GM23248 (cell line): ENCODE data around the gene ATP8B3. TPM values are rescaled to one million over a fixed set of nuclear protein-coding genes. Genes with fewer than 3 reads are reported as not detected.

Experiments
- DNase-seq: peaks from one replicate; pipeline ENCODE4 v3.0.0-alpha.2; 2015
- H2AFZ ChIP-seq: fragments of 200-600 bp; sonication (generic); 2 replicates; pipeline ENCODE4 v1.6.1; 2016; ENCODE audit warnings: antibody characterized with exemption
- H3F3A ChIP-seq: fragments of 200-600 bp; sonication (generic); 2 replicates; pipeline ENCODE4 v1.6.1; 2016; ENCODE audit warnings: mild to moderate bottlenecking, antibody characterized with exemption, mixed run types; ENCODE audit not compliant: insufficient read depth
- H3K27ac ChIP-seq: fragments of 200-600 bp; sonication (generic); 2 replicates; pipeline ENCODE4 v1.5.1; 2016; ENCODE audit warnings: mild to moderate bottlenecking
- H3K27me3 ChIP-seq: fragments of 200-600 bp; sonication (generic); replicated peaks from 2 replicates; pipeline ENCODE4 v1.6.1; 2016; ENCODE audit warnings: mild to moderate bottlenecking; ENCODE audit not compliant: insufficient read depth
- H3K36me3 ChIP-seq: fragments of 200-600 bp; sonication (generic); 2 replicates; pipeline ENCODE4 v1.6.1; 2016; ENCODE audit warnings: low read depth, mild to moderate bottlenecking
- H3K4me1 ChIP-seq: fragments of 200-600 bp; sonication (generic); 2 replicates; pipeline ENCODE4 v1.6.1; 2016; ENCODE audit warnings: mild to moderate bottlenecking; ENCODE audit not compliant: insufficient read depth
- H3K4me2 ChIP-seq: fragments of 200-600 bp; sonication (generic); one replicate; pipeline ENCODE4 v1.6.1; 2016; ENCODE audit warnings: mild to moderate bottlenecking; ENCODE audit not compliant: unreplicated experiment
- H3K4me3 ChIP-seq: fragments of 200-600 bp; sonication (generic); 2 replicates; pipeline ENCODE4 v1.5.1; 2016; ENCODE audit warnings: mild to moderate bottlenecking
- H3K79me2 ChIP-seq: fragments of 200-600 bp; sonication (generic); 2 replicates; pipeline ENCODE4 v1.6.1; 2016; ENCODE audit warnings: mild to moderate bottlenecking; ENCODE audit not compliant: insufficient read depth
- H3K9ac ChIP-seq: fragments of 200-600 bp; sonication (generic); 2 replicates; pipeline ENCODE4 v1.6.1; 2016; ENCODE audit warnings: mild to moderate bottlenecking
- H3K9me2 ChIP-seq: fragments of 200-600 bp; sonication (generic); 2 replicates; pipeline ENCODE4 v1.6.1; 2016; ENCODE audit warnings: mixed run types, mild to moderate bottlenecking, moderate library complexity; ENCODE audit not compliant: insufficient read depth
- H3K9me3 ChIP-seq: fragments of 200-600 bp; sonication (generic); one replicate; pipeline ENCODE4 v1.6.1; 2017; ENCODE audit warnings: low read depth
- H4K20me1 ChIP-seq: fragments of 200-600 bp; sonication (generic); 2 replicates; pipeline ENCODE4 v1.6.0; 2016; ENCODE audit not compliant: insufficient read depth
- EZH2 ChIP-seq: fragments of 200-600 bp; sonication (generic); IDR thresholded peaks from 2 replicates; pipeline ENCODE4 v1.6.1; 2018; ENCODE audit warnings: antibody characterized with exemption, mild to moderate bottlenecking; ENCODE audit not compliant: insufficient read depth, poor library complexity, severe bottlenecking
- EZH2phosphoT487 ChIP-seq: fragments of 200-600 bp; sonication (generic); IDR thresholded peaks from 2 replicates; pipeline ENCODE4 v1.6.1; 2018; ENCODE audit warnings: antibody characterized with exemption, moderate library complexity, mild to moderate bottlenecking, low read depth; ENCODE audit not compliant: insufficient read depth
- whole genome bisulfite sequencing, 2 experiments: methylation state at CpG; one replicate each; pipeline ENCODE4 v1.1.6; 2015 to 2017; ENCODE audit warnings: low lambda C conversion rate in 2 of 2, low coverage in 1 of 2; ENCODE audit errors: missing lambda C conversion rate in 2 of 2; 5-methylcytosine and 5-hydroxymethylcytosine counted together
- in situ Hi-C: fragments of 300-500 bp; cut with MboI; formaldehyde crosslinking; loops from 2 replicates; pipeline ENCODE4 v1.15.0; 2020
- polyA plus RNA-seq: library from polyadenylated mRNA; unstranded; fragments of >200 nt; fragmentation: Nextera tagmentation; extraction: Ambion mirVana; gene quantifications from 2 replicates; pipeline ENCODE4 v1.2.1, GENCODE V29; 2016
- total RNA-seq: library from RNA; depleted of rRNA; stranded (reverse); fragments of >200 nt; shearing (Covaris generic); gene quantifications from 2 replicates; pipeline ENCODE4 v1.2.3, GENCODE V29; 2014

ATP8B3 gene
- total and polyA plus RNA-seq, 2 experiments from 2014 or later, result 0.32 to 1.8 TPM

GRCh38 chr19:1767464-1767933 lies 44.6 kb downstream of the ATP8B3 start:
- in situ Hi-C loops, result no loop called here
- TF ChIP-seq EZH2phosphoT487, result no peak
- no peak for TF ChIP-seq EZH2

GRCh38 chr19:1766800-1767352 lies 45.2 kb downstream of the ATP8B3 start:
- no peaks in the 10 kb centered on the region for H3K36me3 ChIP-seq
- 12 to 14% methylated on average over 8 to 10 of the region's 10 CpGs for WGBS, 2 experiments
- H3K79me2 ChIP-seq, result no peaks in the 10 kb centered on the region
- no peak for TF ChIP-seq EZH2
- TF ChIP-seq EZH2phosphoT487, result no peak
- H3K4me3 ChIP-seq, result no peak overlapping the region
- H3K27ac ChIP-seq, result no peak overlapping the region
- DNase-seq, result no peak
- no peaks in the 10 kb centered on the region for H4K20me1 ChIP-seq
- H3K9ac ChIP-seq, result no peak overlapping the region
- peaks cover 71% of the 10 kb centered on the region for H3K27me3 ChIP-seq
- H2AFZ ChIP-seq, result no peak overlapping the region
- no peaks in the 10 kb centered on the region for H3K9me3 ChIP-seq
- no peak overlapping the region for H3K4me2 ChIP-seq
- H3F3A ChIP-seq, result no peaks in the 10 kb centered on the region; the same call in 1 of the 2 replicates
- no peaks in the 10 kb centered on the region for H3K4me1 ChIP-seq
- in situ Hi-C loops, result no loop called here
- H3K9me2 ChIP-seq, result no peaks in the 10 kb centered on the region

More at GRCh38 chr19:1767464-1767933, 44.6 kb downstream of the ATP8B3 start:
- H3K4me2 ChIP-seq, result no peak overlapping the region
- no peak overlapping the region for H3K4me3 ChIP-seq
- no peak overlapping the region for H2AFZ ChIP-seq
- no peaks in the 10 kb centered on the region; the same call in 1 of the 2 replicates for H3F3A ChIP-seq
- peaks cover 71% of the 10 kb centered on the region for H3K27me3 ChIP-seq
- no peak overlapping the region for H3K27ac ChIP-seq
- H3K9me2 ChIP-seq, result no peaks in the 10 kb centered on the region
- H4K20me1 ChIP-seq, result no peaks in the 10 kb centered on the region
- H3K4me1 ChIP-seq, result no peaks in the 10 kb centered on the region
- no peak overlapping the region for H3K9ac ChIP-seq
- H3K36me3 ChIP-seq, result no peaks in the 10 kb centered on the region
- DNase-seq, result peak; percentile 37
- no peaks in the 10 kb centered on the region for H3K9me3 ChIP-seq
- no peaks in the 10 kb centered on the region for H3K79me2 ChIP-seq
- WGBS, 2 experiments, result 4 to 6% methylated on average over 17 to 21 of the region's 21 CpGs

DNA sequence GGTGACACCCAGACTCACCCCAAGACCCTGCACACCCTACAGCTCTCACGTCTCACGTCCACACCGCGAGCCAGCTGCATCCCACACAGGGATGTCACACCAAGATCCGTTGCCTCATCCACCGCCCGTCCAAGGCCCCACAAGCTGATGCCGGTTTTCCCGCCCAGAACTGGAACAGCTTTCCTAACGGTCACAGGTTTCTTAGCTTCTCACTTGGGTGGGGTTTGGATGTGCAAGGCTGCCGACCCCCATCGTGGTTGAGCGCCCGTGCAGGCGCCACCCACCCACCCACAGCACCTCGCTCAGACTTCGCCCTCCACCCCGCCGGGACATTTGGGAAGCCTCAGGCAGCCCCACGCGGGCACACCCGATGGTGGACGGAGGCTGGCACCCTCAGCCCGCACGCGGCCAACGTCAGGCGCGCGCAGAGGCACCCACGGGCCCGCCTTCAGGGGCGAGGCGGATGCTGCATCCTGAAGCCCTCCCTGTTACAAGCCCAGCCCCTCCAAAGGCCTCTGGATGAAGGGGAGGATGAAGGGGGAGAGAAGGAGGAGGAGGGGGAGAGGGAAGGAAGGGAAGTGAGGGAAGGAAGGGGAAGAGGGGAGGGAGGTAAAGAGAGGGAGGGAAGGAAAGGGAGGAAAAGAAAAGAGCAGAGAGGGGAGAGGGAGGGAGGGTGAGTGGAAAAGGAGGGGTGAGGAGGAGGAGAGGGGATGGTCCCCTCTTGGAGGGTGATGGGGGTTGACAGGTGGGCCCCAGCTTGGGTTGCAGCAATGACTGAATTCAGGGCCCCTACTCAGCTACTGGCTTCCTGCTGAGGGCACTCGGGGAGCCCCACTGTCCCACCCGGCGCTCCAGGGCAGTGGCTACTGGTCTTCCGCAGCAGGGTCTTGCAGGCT lies 45.9 kb downstream of the ATP8B3 start:
- Histone ChIP-seq H3K79me2 (no peaks in the 10 kb centered on the region), H3K4me1 (no peaks in the 10 kb centered on the region), H3F3A (no peaks in the 10 kb centered on the region; the same call in 1 of the 2 replicates), H2AFZ (no peak overlapping the region), H3K4me2 (no peak overlapping the region), H3K36me3 (no peaks in the 10 kb centered on the region), H3K9me3 (no peaks in the 10 kb centered on the region), H3K9ac (no peak overlapping the region), H3K27ac (no peak overlapping the region), H3K9me2 (no peaks in the 10 kb centered on the region), H4K20me1 (no peaks in the 10 kb centered on the region), H3K27me3 (peaks cover 78% of the 10 kb centered on the region), H3K4me3 (no peak overlapping the region)
- in situ Hi-C loops, result no loop called here
- 5 to 8% methylated on average over 31 to 38 of the region's 38 CpGs for WGBS, 2 experiments
- TF ChIP-seq EZH2phosphoT487 (0 out of 2 replicates have a peak, but pooled peaks have one; percentile 9), EZH2 (no peak)
- no peak for DNase-seq

GRCh38 chr19:1765232-1765903 lies 46.7 kb downstream of the ATP8B3 start:
- peaks cover 78% of the 10 kb centered on the region for H3K27me3 ChIP-seq
- H3K9ac ChIP-seq, result no peak overlapping the region
- no peaks in the 10 kb centered on the region for H3K4me1 ChIP-seq
- 5 to 8% methylated on average over 30 to 33 of the region's 33 CpGs for WGBS, 2 experiments
- H2AFZ ChIP-seq, result no peak overlapping the region
- no peaks in the 10 kb centered on the region for H3K9me3 ChIP-seq
- no peaks in the 10 kb centered on the region for H3K9me2 ChIP-seq
- H3K27ac ChIP-seq, result no peak overlapping the region
- H3K79me2 ChIP-seq, result no peaks in the 10 kb centered on the region
- no peak overlapping the region for H3K4me2 ChIP-seq
- no peaks in the 10 kb centered on the region; the same call in 1 of the 2 replicates for H3F3A ChIP-seq
- in situ Hi-C loops, result no loop called here
- no peaks in the 10 kb centered on the region for H4K20me1 ChIP-seq
- H3K36me3 ChIP-seq, result no peaks in the 10 kb centered on the region
- peak; percentile 64 for TF ChIP-seq EZH2
- no peak for TF ChIP-seq EZH2phosphoT487
- no peak overlapping the region for H3K4me3 ChIP-seq
- peak; percentile 47 for DNase-seq
